PC-9 (cell line): ENCODE data around the gene HBEGF. TPM values are rescaled to one million over a fixed set of nuclear protein-coding genes. Genes with fewer than 3 reads are reported as not detected.
A peak's percentile ranks its signal among the peaks of the same experiment; 100 is the strongest.

Experiments
- BruUV-seq: library from RNA; stranded (reverse); fragments of 400-500 nt; replicated peaks from 2 replicates; lab custom pipeline; 2021; lab: Mats Ljungman, UMichigan
- CTCF ChIA-PET: fragments of 300-600 bp; sonication (Branson Sonifier 250); formaldehyde crosslinking; loops from one replicate; lab custom pipeline; 2022; ENCODE audit warnings: antibody characterized with exemption; lab: Charles Lee
- POLR2A ChIA-PET: fragments of 300-600 bp; sonication (Branson Sonifier 250); formaldehyde crosslinking; loops from one replicate; lab custom pipeline; 2022; ENCODE audit warnings: antibody characterized with exemption; ENCODE audit not compliant: unreplicated experiment; lab: Charles Lee
- DNase-seq, 2 experiments: peaks; one replicate each; pipeline versions ENCODE4 v3.0.0 to v3.0.0-alpha.2; 2015 to 2022; ENCODE audit warnings: mixed read lengths in 1 of 2
- H2AFZ ChIP-seq: fragments of 200-600 bp; sonication (generic); 2 replicates; pipeline ENCODE4 v1.8.1; 2017; ENCODE audit warnings: antibody characterized with exemption
- H3F3A ChIP-seq: fragments of 200-600 bp; sonication (generic); 2 replicates; pipeline ENCODE4 v1.8.1; 2017; ENCODE audit warnings: antibody characterized with exemption, mild to moderate bottlenecking, low read depth; ENCODE audit not compliant: insufficient read depth
- H3K27ac ChIP-seq: fragments of 200-600 bp; sonication (generic); 2 replicates; pipeline ENCODE4 v1.6.1; 2016; ENCODE audit warnings: mixed run types
- H3K27me3 ChIP-seq: fragments of 200-600 bp; sonication (generic); 2 replicates; pipeline ENCODE4 v1.6.1; 2016; ENCODE audit warnings: low read depth, mixed run types; ENCODE audit not compliant: insufficient read depth
- H3K36me3 ChIP-seq: fragments of 200-600 bp; sonication (generic); 2 replicates; pipeline ENCODE4 v1.6.1; 2016; ENCODE audit warnings: low read depth, mixed run types
- H3K4me1 ChIP-seq: fragments of 200-600 bp; sonication (generic); replicated peaks from 2 replicates; pipeline ENCODE4 v1.6.1; 2016; ENCODE audit warnings: mixed run types; ENCODE audit not compliant: insufficient read depth
- H3K4me2 ChIP-seq: fragments of 200-600 bp; sonication (generic); 2 replicates; pipeline ENCODE4 v1.6.1; 2017; ENCODE audit warnings: mixed run types
- H3K4me3 ChIP-seq: fragments of 200-600 bp; sonication (generic); 2 replicates; pipeline ENCODE4 v1.6.1; 2016; ENCODE audit warnings: mixed run types
- H3K79me2 ChIP-seq: fragments of 200-600 bp; sonication (generic); 2 replicates; pipeline ENCODE4 v1.6.1; 2017; ENCODE audit warnings: low read depth, mixed run types
- H3K9me2 ChIP-seq: fragments of 200-600 bp; sonication (generic); 2 replicates; pipeline ENCODE4 v1.8.1; 2017; ENCODE audit warnings: mild to moderate bottlenecking; ENCODE audit not compliant: insufficient read depth
- H3K9me3 ChIP-seq: fragments of 200-600 bp; sonication (generic); 2 replicates; pipeline ENCODE4 v1.8.1; 2016; ENCODE audit warnings: low read depth; ENCODE audit not compliant: insufficient read depth
- H4K20me1 ChIP-seq: fragments of 200-600 bp; sonication (generic); 2 replicates; pipeline ENCODE4 v1.8.1; 2017; ENCODE audit not compliant: insufficient read depth
- CTCF ChIP-seq: fragments of 200-600 bp; sonication (generic); conservative IDR thresholded peaks from 2 replicates; pipeline ENCODE4 v1.6.1; 2017; ENCODE audit warnings: mixed run types, antibody characterized with exemption, mild to moderate bottlenecking, moderate library complexity
- EZH2 ChIP-seq: fragments of 200-600 bp; sonication (generic); IDR thresholded peaks from 2 replicates; pipeline ENCODE4 v1.8.0; 2017; ENCODE audit warnings: antibody characterized with exemption, low read depth
- intact Hi-C: fragments of 100-400 bp; cut with micrococcal nuclease; formaldehyde crosslinking; loops from one replicate; pipeline ENCODE4 v1.10.0; 2022; ENCODE audit not compliant: unreplicated experiment
- total RNA-seq: library from RNA; stranded (reverse); gene quantifications from 2 replicates; pipeline ENCODE4 v1.2.3, GENCODE V29; 2021

HBEGF gene
- total RNA-seq, 1 experiment from 2014 or later, result 9.0 TPM

GRCh38 chr5:140301136-140301535 is 45.3 kb downstream of the HBEGF start:
- ChIA-PET CTCF (no interaction called here), POLR2A (no interaction called here)
- no peak for TF ChIP-seq EZH2
- no peak for TF ChIP-seq CTCF
- Histone ChIP-seq H3K27me3 (no peaks in the 10 kb centered on the region), H2AFZ (no peak overlapping the region), H4K20me1 (no peaks in the 10 kb centered on the region), H3K79me2 (peaks cover 63% of the 10 kb centered on the region), H3K9me2 (no peaks in the 10 kb centered on the region), H3K4me1 (peaks cover 46% of the 10 kb centered on the region), H3K36me3 (peaks cover 28% of the 10 kb centered on the region), H3K4me3 (peak overlapping the region; percentile 95; the same call in 1 of the 2 replicates), H3K9me3 (no peaks in the 10 kb centered on the region), H3K4me2 (peak overlapping the region; percentile 91), H3F3A (peaks cover 32% of the 10 kb centered on the region), H3K27ac (no peak overlapping the region; the same call in 1 of the 2 replicates)
- intact Hi-C loops, result loop anchor here (5.0 kb wide), 1 partner anchor 39 kb away; no protein-coding TSS in a partner anchor
- no peak for DNase-seq
- BruUV-seq, result no TSS peak

GRCh38 chr5:140299056-140299455 is 47.3 kb downstream of the HBEGF start:
- ChIA-PET POLR2A (no interaction called here), CTCF (no interaction called here)
- no peak overlapping the region for H3K4me3 ChIP-seq
- no peak overlapping the region for H3K4me2 ChIP-seq
- TF ChIP-seq EZH2, result no peak
- no peak for TF ChIP-seq CTCF
- no peaks in the 10 kb centered on the region for H3K9me3 ChIP-seq
- DNase-seq, result no peak
- no peaks in the 10 kb centered on the region for H4K20me1 ChIP-seq
- H3K27ac ChIP-seq, result peak overlapping the region; percentile 38; the same call in 1 of the 2 replicates
- H3F3A ChIP-seq, result peaks cover 40% of the 10 kb centered on the region
- peaks cover 28% of the 10 kb centered on the region for H3K36me3 ChIP-seq
- no TSS peak for BruUV-seq
- intact Hi-C loops, result no loop called here
- no peaks in the 10 kb centered on the region for H3K9me2 ChIP-seq
- H3K4me1 ChIP-seq, result peaks cover 66% of the 10 kb centered on the region
- no peak overlapping the region for H2AFZ ChIP-seq
- H3K27me3 ChIP-seq, result no peaks in the 10 kb centered on the region
- H3K79me2 ChIP-seq, result peaks cover 78% of the 10 kb centered on the region

- peaks cover 67% of the 10 kb centered on the region for H3K4me1 ChIP-seq
Measured at GRCh38 chr5:140298183-140298601, 48.2 kb downstream of the HBEGF start.

More at GRCh38 chr5:140298183-140298601, 48.2 kb downstream of the HBEGF start:
- H3F3A ChIP-seq, result peaks cover 35% of the 10 kb centered on the region
- H2AFZ ChIP-seq, result no peak overlapping the region
- ChIA-PET POLR2A (interaction anchor here (0.7 kb wide), 1 partner anchor 46 kb away, joined by 8 read pairs; no protein-coding TSS in a partner anchor), CTCF (interaction anchor here (0.6 kb wide), 1 partner anchor 47 kb away, joined by 5 read pairs; no protein-coding TSS in a partner anchor)
- peak in 1 of 2 experiments; percentile 49 for DNase-seq
- BruUV-seq, result no TSS peak
- H3K36me3 ChIP-seq, result peaks cover 28% of the 10 kb centered on the region
- TF ChIP-seq EZH2, result no peak
- no peak for TF ChIP-seq CTCF
- peaks cover 87% of the 10 kb centered on the region for H3K79me2 ChIP-seq
- H3K4me3 ChIP-seq, result no peak overlapping the region
- H3K9me3 ChIP-seq, result no peaks in the 10 kb centered on the region
- no peaks in the 10 kb centered on the region for H4K20me1 ChIP-seq
- no peaks in the 10 kb centered on the region for H3K27me3 ChIP-seq
- H3K4me2 ChIP-seq, result peak overlapping the region; percentile 11; the same call in 1 of the 2 replicates
- no peaks in the 10 kb centered on the region for H3K9me2 ChIP-seq
- H3K27ac ChIP-seq, result peak overlapping the region; percentile 38; the same call in 1 of the 2 replicates
- intact Hi-C loops, result no loop called here
